GM18508 (cell line): Measurements from ENCODE around the gene MYO1D.
"Not testable (repeated sequence)": the region's sequence is repeated elsewhere in the genome, so short reads cannot be mapped to it uniquely, and the experiment has no call there.

Experiments used
- ATAC-seq: cut with Tn5 transposase; IDR thresholded peaks from one replicate; pipeline ENCODE4 v1.9.1; 2021; ENCODE audit warnings: moderate number of reproducible peaks; ENCODE audit not compliant: insufficient read depth, unreplicated experiment

The MYO1D gene

GRCh38 chr17:32821987-32822934 is 54.7 kb downstream of the MYO1D start:
- not testable (repeated sequence) for ATAC-seq

- ATAC-seq: no peak
Observed at GRCh38 chr17:32820440-32820839, 56.5 kb downstream of the MYO1D start.

GRCh38 chr17:32819787-32820186 is 57.1 kb downstream of the MYO1D start:
- ATAC-seq: no peak

- ATAC-seq: no peak
Observed at GRCh38 chr17:32819035-32819434, 57.9 kb downstream of the MYO1D start.

GRCh38 chr17:32815460-32815859 is 61.5 kb downstream of the MYO1D start:
- no peak for ATAC-seq

GRCh38 chr17:32814836-32815235 is 62.1 kb downstream of the MYO1D start:
- no peak for ATAC-seq

GRCh38 chr17:32813021-32813420 is 63.9 kb downstream of the MYO1D start:
- no peak for ATAC-seq

GRCh38 chr17:32810690-32811089 is 66.2 kb downstream of the MYO1D start:
- ATAC-seq: no peak

GRCh38 chr17:32807577-32807976 is 69.3 kb downstream of the MYO1D start:
- ATAC-seq: no peak

- no peak for ATAC-seq
Observed at GRCh38 chr17:32806646-32807045, 70.3 kb downstream of the MYO1D start.

GRCh38 chr17:32805029-32805976 is 71.6 kb downstream of the MYO1D start:
- no peak for ATAC-seq

GRCh38 chr17:32803544-32803943 is 73.4 kb downstream of the MYO1D start:
- no peak for ATAC-seq

- no peak for ATAC-seq
Observed at GRCh38 chr17:32802306-32802705, 74.6 kb downstream of the MYO1D start.

GRCh38 chr17:32801641-32802040 is 75.3 kb downstream of the MYO1D start:
- no peak for ATAC-seq

- ATAC-seq: no peak
Observed at GRCh38 chr17:32801193-32801592, 75.7 kb downstream of the MYO1D start.

- ATAC-seq: no peak
Observed at GRCh38 chr17:32798938-32799337, 78.0 kb downstream of the MYO1D start.

GRCh38 chr17:32795339-32795979 is 81.5 kb downstream of the MYO1D start:
- no peak for ATAC-seq

- ATAC-seq: no peak
Observed at GRCh38 chr17:32794533-32795246, 82.2 kb downstream of the MYO1D start.

- ATAC-seq: no peak
Observed at GRCh38 chr17:32793841-32794240, 83.1 kb downstream of the MYO1D start.

GRCh38 chr17:32792207-32792606 is 84.7 kb downstream of the MYO1D start:
- ATAC-seq: no peak
